ENCODE measurements around the gene POLR2J. TPM values are rescaled to one million over a fixed set of nuclear protein-coding genes. Genes with fewer than 3 reads are reported as not detected.
"Not testable (repeated sequence)": the region's sequence is repeated elsewhere in the genome, so short reads cannot be mapped to it uniquely, and the experiment has no call there.

The POLR2J gene
- total RNA-seq, 2 experiments from 2014 or later = 62.4 to 68.6 TPM

DNA sequence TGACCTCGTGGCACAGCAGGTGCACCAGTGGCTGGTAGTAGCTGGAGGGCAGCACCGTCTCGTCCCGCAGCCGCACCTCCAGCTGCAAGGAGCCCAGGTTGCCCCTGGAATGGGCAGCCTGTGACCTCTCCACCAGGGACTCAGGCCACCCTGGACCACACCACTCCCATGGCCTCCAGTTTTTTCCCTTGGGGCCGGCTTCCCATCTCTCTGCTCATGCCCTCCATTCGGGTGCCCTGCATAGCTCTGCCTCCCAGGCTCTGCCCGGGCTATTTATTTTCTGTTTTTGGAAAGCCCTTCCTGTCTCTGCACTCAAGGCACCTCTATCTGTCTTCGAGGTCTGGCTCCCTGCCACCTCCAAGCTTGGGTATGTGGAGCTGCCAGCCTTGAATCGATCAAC lies 18.1 kb upstream of the POLR2J start:
- intact Hi-C loops (cut with micrococcal nuclease; ENCODE audit: unreplicated experiment); H3K79me2 ChIP-seq (ENCODE audit: insufficient read depth, low read depth, low read length); H4K20me1 ChIP-seq (ENCODE audit: insufficient read depth, low read length); H3K9me3 ChIP-seq (ENCODE audit: low read length); H3K36me3 ChIP-seq (ENCODE audit: insufficient read depth, low read length); BruUV-seq (replicated peaks); POLR2A ChIA-PET; CTCF ChIA-PET (ENCODE audit: unreplicated experiment); H3K27ac ChIP-seq (ENCODE audit: low read depth, low read length, poor library complexity, severe bottlenecking); H3K9me2 ChIP-seq (ENCODE audit: insufficient read depth, low read length); H3K4me2 ChIP-seq (ENCODE audit: low read length); DNase-seq (ENCODE audit: low spot score); H3K4me3 ChIP-seq (ENCODE audit: low read depth, low read length, poor library complexity, severe bottlenecking); H3K4me1 ChIP-seq (ENCODE audit: insufficient read depth, low read length, poor library complexity, severe bottlenecking); H2AFZ ChIP-seq (ENCODE audit: low read length): not testable (repeated sequence)

DNA sequence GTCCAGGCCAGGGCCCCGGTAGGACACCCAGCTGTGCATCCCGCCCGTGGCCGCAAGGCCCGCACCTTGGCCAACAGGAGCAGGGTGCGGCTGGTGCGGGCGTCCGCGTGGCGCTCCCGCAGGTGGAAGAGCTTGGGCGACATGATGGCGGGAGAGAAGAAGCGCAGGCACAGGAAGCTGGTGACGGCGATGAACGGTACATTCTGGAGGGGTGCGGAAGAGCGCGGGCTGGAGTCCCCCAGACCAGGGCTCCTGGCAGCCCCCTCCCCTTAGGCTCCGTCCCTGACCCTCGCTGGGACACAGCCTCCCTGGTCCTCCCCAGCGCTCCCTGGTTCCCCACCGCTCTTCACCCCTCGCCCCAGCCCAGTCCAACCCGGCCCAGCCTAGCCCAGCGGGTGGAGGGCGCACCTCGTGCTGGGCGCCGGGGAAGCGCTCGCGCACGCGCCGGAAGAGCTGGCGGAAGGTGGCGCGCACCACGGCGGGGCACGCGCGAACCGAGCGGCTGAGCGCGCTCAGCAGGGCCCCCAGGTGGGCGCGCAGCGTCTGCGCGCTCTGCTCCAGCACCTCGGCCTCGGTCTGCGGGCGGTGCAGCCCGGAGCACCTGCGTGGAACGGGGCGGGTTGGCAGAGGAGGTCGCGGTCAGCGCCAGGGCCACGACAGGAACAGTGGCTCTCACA lies 15.9 kb upstream of the POLR2J start:
- intact Hi-C loops (cut with micrococcal nuclease; ENCODE audit: unreplicated experiment); BruUV-seq (replicated peaks); POLR2A ChIA-PET; H3K27ac ChIP-seq (ENCODE audit: low read depth, low read length, poor library complexity, severe bottlenecking); H3K9me3 ChIP-seq (ENCODE audit: low read length); H3K36me3 ChIP-seq (ENCODE audit: insufficient read depth, low read length); H3K9me2 ChIP-seq (ENCODE audit: insufficient read depth, low read length); H3K79me2 ChIP-seq (ENCODE audit: insufficient read depth, low read depth, low read length); H4K20me1 ChIP-seq (ENCODE audit: insufficient read depth, low read length); H3K4me2 ChIP-seq (ENCODE audit: low read length); DNase-seq (ENCODE audit: low spot score); H3K4me1 ChIP-seq (ENCODE audit: insufficient read depth, low read length, poor library complexity, severe bottlenecking); CTCF ChIA-PET (ENCODE audit: unreplicated experiment); H2AFZ ChIP-seq (ENCODE audit: low read length); H3K4me3 ChIP-seq (ENCODE audit: low read depth, low read length, poor library complexity, severe bottlenecking): not testable (repeated sequence)

DNA sequence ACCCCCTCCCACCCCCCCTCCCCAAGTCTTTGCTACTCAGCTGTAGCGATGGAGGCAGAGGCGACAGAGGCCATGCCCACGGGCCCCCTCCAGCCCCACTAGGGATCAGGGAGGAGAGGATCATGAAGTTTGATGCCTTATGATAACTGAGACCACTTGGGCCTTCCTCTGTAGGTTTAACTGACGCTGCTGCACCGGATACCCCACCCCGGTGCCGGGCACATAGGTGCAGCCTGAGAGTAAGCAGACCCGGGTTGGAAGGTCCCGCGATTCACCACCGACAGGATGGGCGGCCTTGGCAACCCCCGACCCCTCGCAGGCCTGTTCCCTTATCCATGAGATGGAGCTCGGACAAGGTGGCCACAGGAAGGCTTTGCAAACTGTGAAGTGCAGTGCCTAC lies 15.3 kb upstream of the POLR2J start:
- H3K9me2 ChIP-seq (ENCODE audit: insufficient read depth, low read length); H4K20me1 ChIP-seq (ENCODE audit: insufficient read depth, low read length); intact Hi-C loops (cut with micrococcal nuclease; ENCODE audit: unreplicated experiment); H3K79me2 ChIP-seq (ENCODE audit: insufficient read depth, low read depth, low read length); H3K4me1 ChIP-seq (ENCODE audit: insufficient read depth, low read length, poor library complexity, severe bottlenecking); POLR2A ChIA-PET; H2AFZ ChIP-seq (ENCODE audit: low read length); DNase-seq (ENCODE audit: low spot score); CTCF ChIA-PET (ENCODE audit: unreplicated experiment); H3K9me3 ChIP-seq (ENCODE audit: low read length); BruUV-seq (replicated peaks); H3K36me3 ChIP-seq (ENCODE audit: insufficient read depth, low read length); H3K27ac ChIP-seq (ENCODE audit: low read depth, low read length, poor library complexity, severe bottlenecking); H3K4me2 ChIP-seq (ENCODE audit: low read length); H3K4me3 ChIP-seq (ENCODE audit: low read depth, low read length, poor library complexity, severe bottlenecking): not testable (repeated sequence)

DNA sequence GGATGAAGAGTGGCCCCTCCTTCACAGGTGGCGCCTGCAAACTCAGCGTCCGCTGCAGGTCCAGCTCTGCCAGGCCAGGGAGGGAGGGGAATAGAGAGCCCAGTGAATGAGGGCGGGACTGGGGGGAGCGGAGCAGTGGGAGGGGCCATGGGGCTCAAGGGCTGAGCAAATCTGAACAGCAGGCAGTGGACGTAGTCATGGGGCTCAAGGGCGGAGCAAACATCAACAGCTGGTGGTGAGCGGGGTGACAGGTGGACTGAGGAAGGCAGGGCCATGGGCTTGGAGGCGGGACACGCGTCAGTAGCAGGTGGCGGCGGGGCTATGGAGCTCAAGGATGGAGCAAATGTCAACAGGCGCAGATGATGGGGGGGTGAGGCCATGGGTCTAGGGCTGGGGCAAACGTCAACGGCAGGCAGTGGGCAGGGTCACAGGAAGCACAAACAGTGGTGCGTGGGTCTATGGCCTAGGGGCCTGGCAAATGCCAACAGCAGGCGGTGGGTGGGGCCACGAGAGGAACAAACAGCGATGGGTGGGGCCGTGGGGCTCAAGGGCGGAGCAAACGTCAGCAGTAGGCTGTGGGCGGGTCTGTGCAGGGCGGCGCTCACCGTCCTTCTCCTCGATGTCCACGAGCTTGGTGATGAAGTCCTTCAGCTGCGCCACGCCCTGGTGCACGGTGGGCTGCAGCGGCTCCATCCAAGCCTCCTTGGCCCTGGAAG lies 14.7 kb upstream of the POLR2J start:
- H3K9me2 ChIP-seq (ENCODE audit: insufficient read depth, low read length); H3K4me1 ChIP-seq (ENCODE audit: insufficient read depth, low read length, poor library complexity, severe bottlenecking); POLR2A ChIA-PET; H3K4me3 ChIP-seq (ENCODE audit: low read depth, low read length, poor library complexity, severe bottlenecking); CTCF ChIA-PET (ENCODE audit: unreplicated experiment); H3K36me3 ChIP-seq (ENCODE audit: insufficient read depth, low read length); intact Hi-C loops (cut with micrococcal nuclease; ENCODE audit: unreplicated experiment); H3K4me2 ChIP-seq (ENCODE audit: low read length); H3K9me3 ChIP-seq (ENCODE audit: low read length); DNase-seq (ENCODE audit: low spot score); H4K20me1 ChIP-seq (ENCODE audit: insufficient read depth, low read length); H2AFZ ChIP-seq (ENCODE audit: low read length); H3K27ac ChIP-seq (ENCODE audit: low read depth, low read length, poor library complexity, severe bottlenecking); H3K79me2 ChIP-seq (ENCODE audit: insufficient read depth, low read depth, low read length); BruUV-seq (replicated peaks): not testable (repeated sequence)

DNA sequence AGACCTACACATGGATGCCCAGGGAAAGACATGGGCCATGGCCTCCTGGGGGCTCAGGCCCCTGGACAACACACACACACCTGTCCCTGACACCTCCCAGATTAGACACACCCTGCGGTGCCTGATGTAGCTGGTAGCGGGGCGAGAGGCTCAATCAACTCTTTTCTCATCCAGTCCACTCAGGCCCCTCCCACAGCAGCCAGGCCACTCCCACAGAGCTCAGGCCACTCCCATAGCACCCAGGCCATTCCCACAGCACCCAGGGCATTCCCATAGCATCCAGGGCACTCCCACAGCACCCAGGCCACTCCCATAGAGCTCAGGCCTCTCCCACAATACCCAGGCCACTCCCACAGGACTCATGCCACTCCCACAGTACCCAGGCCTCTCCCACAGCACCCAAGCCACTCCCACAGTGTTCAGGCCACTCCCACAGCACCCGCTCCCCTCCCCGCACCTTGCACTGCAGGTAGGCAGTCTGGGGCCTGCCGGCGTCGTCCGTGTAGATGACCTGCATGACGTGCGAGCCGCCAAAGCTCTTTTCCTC lies 11.9 kb upstream of the POLR2J start:
- H3K4me1 ChIP-seq (ENCODE audit: insufficient read depth, low read length, poor library complexity, severe bottlenecking); intact Hi-C loops (cut with micrococcal nuclease; ENCODE audit: unreplicated experiment); BruUV-seq (replicated peaks); H4K20me1 ChIP-seq (ENCODE audit: insufficient read depth, low read length); H3K9me2 ChIP-seq (ENCODE audit: insufficient read depth, low read length); H3K36me3 ChIP-seq (ENCODE audit: insufficient read depth, low read length); POLR2A ChIA-PET; H2AFZ ChIP-seq (ENCODE audit: low read length); H3K9me3 ChIP-seq (ENCODE audit: low read length); H3K27ac ChIP-seq (ENCODE audit: low read depth, low read length, poor library complexity, severe bottlenecking); H3K4me3 ChIP-seq (ENCODE audit: low read depth, low read length, poor library complexity, severe bottlenecking); CTCF ChIA-PET (ENCODE audit: unreplicated experiment); H3K4me2 ChIP-seq (ENCODE audit: low read length); DNase-seq (ENCODE audit: low spot score); H3K79me2 ChIP-seq (ENCODE audit: insufficient read depth, low read depth, low read length): not testable (repeated sequence)

DNA sequence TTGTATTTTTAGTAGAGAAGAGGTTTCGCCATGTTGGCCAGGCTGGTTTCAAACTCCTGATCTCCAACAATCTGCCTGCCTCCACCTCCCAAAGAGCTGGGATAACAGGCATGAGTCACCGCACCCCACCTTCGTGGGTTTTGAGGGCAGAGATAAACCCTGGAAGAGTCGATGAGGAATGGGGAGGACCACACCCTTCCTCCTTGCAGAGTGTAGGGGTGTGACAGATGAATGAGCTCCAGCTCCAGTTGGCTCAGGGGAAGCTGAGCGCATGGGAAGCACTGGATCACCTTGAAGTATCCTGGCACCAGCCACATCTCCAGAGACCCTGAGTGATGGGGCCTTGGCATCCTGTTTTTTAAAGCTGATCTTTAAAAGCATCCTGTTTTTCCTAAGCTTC lies 5.6 kb upstream of the POLR2J start:
- BruUV-seq (replicated peaks); H2AFZ ChIP-seq (ENCODE audit: low read length); H3K9me2 ChIP-seq (ENCODE audit: insufficient read depth, low read length); DNase-seq (ENCODE audit: low spot score); H3K4me1 ChIP-seq (ENCODE audit: insufficient read depth, low read length, poor library complexity, severe bottlenecking); H3K36me3 ChIP-seq (ENCODE audit: insufficient read depth, low read length); H3K4me3 ChIP-seq (ENCODE audit: low read depth, low read length, poor library complexity, severe bottlenecking); CTCF ChIA-PET (ENCODE audit: unreplicated experiment); H3K9me3 ChIP-seq (ENCODE audit: low read length); POLR2A ChIA-PET; H3K4me2 ChIP-seq (ENCODE audit: low read length); H3K27ac ChIP-seq (ENCODE audit: low read depth, low read length, poor library complexity, severe bottlenecking); intact Hi-C loops (cut with micrococcal nuclease; ENCODE audit: unreplicated experiment); H4K20me1 ChIP-seq (ENCODE audit: insufficient read depth, low read length); H3K79me2 ChIP-seq (ENCODE audit: insufficient read depth, low read depth, low read length): not testable (repeated sequence)

Measured in OCI-LY7 (cell line).